HCT116 (cell line): Measurements from ENCODE around the gene HARS1. TPM values are rescaled to one million over a fixed set of nuclear protein-coding genes. Genes with fewer than 3 reads are reported as not detected.

Experiments
- ATAC-seq: fragments of 200-7000 bp; cut with Tn5 transposase; 2 replicates; pipeline ENCODE4 v1.9.1; 2020; ENCODE audit warnings: mild to moderate bottlenecking, moderate library complexity
- BruUV-seq: library from RNA; stranded (reverse); fragments of 400-500 nt; replicated peaks from 2 replicates; lab custom pipeline; 2021; lab: Mats Ljungman, UMichigan
- CTCF ChIA-PET: fragments of 300-600 bp; sonication (Branson Sonifier 250); formaldehyde crosslinking; loops from one replicate; lab custom pipeline; 2021; ENCODE audit warnings: antibody characterized with exemption; lab: Charles Lee
- POLR2A ChIA-PET: fragments of 300-600, 350-600 bp; sonication (Branson Sonifier 250); formaldehyde crosslinking; loops from one replicate; lab custom pipeline; 2021; ENCODE audit warnings: antibody characterized with exemption; lab: Charles Lee
- RAD21 ChIA-PET, 2 experiments: fragments of 300-600 bp; sonication (Branson Sonifier 250); formaldehyde crosslinking; loops; one replicate each; lab custom pipeline; 2023; ENCODE audit warnings: low total read pairs in 2 of 2; ENCODE audit not compliant: uncharacterized antibody in 2 of 2, unreplicated experiment in 2 of 2, low non-redundant PET in 1 of 2; lab: Charles Lee
- DNase-seq: peaks from one replicate; pipeline ENCODE4 v3.0.0-alpha.2; 2010; ENCODE audit warnings: low read depth, low spot score
- H2AFZ ChIP-seq: fragments of 200-600 bp; shearing (Covaris generic), sonication (generic); 2 replicates; pipeline ENCODE4 v1.6.1; 2017; ENCODE audit warnings: low read depth, mixed run types, mixed read lengths, antibody characterized with exemption, low read length; ENCODE audit not compliant: poor library complexity, severe bottlenecking
- H3K27ac ChIP-seq: 2 replicates; pipeline ENCODE4 v1.5.1; 2012; ENCODE audit warnings: low read depth, low read length
- H3K27me3 ChIP-seq: fragments of 200-600 bp; sonication (generic); 2 replicates; pipeline ENCODE4 v1.6.1; 2016; ENCODE audit warnings: mixed run types, low read length, mixed read lengths; ENCODE audit not compliant: insufficient read depth
- H3K36me3 ChIP-seq, 2 experiments: fragments of 200-500 bp in 1 of 2; fragments of 200-600 bp in 1 of 2; sonication (Bioruptor generic) in 1 of 2; sonication (generic) in 1 of 2; 2 replicates each; pipeline versions ENCODE4 v1.5.1 to v1.6.1; 2014 to 2016; ENCODE audit warnings: low read length in 2 of 2, inconsistent platforms in 1 of 2, mixed read lengths in 1 of 2, mixed run types in 1 of 2; ENCODE audit not compliant: insufficient read depth in 2 of 2, control insufficient read depth in 1 of 2
- H3K4me1 ChIP-seq, 2 experiments: fragments of 200-600 bp in 1 of 2; sonication (generic) in 1 of 2; 2 replicates each; pipeline versions ENCODE4 v1.5.1 to v1.6.1; 2012 to 2017; ENCODE audit warnings: low read length in 2 of 2, inconsistent platforms in 1 of 2, mild to moderate bottlenecking in 1 of 2, mixed read lengths in 1 of 2, mixed run types in 1 of 2, moderate library complexity in 1 of 2; ENCODE audit not compliant: insufficient read depth in 2 of 2, control insufficient read depth in 1 of 2
- H3K4me2 ChIP-seq: fragments of 200-600 bp; sonication (generic); 2 replicates; pipeline ENCODE4 v1.6.1; 2017; ENCODE audit warnings: mixed run types, low read length, mixed read lengths
- H3K4me3 ChIP-seq, 2 experiments: fragments of 200-600 bp in 1 of 2; sonication (generic) in 1 of 2; replicated peaks in 1 of 2; 2 replicates each; pipeline ENCODE4 v1.5.1; 2011 to 2016; ENCODE audit warnings: low read length in 2 of 2, control low read depth in 1 of 2, low read depth in 1 of 2, mild to moderate bottlenecking in 1 of 2, mixed read lengths in 1 of 2, mixed run types in 1 of 2
- H3K79me2 ChIP-seq: fragments of 200-600 bp; sonication (generic); 2 replicates; pipeline ENCODE4 v1.6.1; 2017; ENCODE audit warnings: mild to moderate bottlenecking, mixed run types, low read length, moderate library complexity, mixed read lengths; ENCODE audit not compliant: insufficient read depth
- H3K9ac ChIP-seq: fragments of 200-600 bp; sonication (generic); 2 replicates; pipeline ENCODE4 v1.6.1; 2016; ENCODE audit warnings: low read length, mixed read lengths
- H3K9me2 ChIP-seq: fragments of 200-600 bp; sonication (generic), shearing (Covaris generic); 2 replicates; pipeline ENCODE4 v1.6.1; 2017; ENCODE audit warnings: mixed run types, mild to moderate bottlenecking, moderate library complexity; ENCODE audit not compliant: insufficient read depth
- H3K9me3 ChIP-seq, 2 experiments: fragments of 200-500 bp in 1 of 2; fragments of 200-600 bp in 1 of 2; sonication (Bioruptor generic) in 1 of 2; sonication (generic) in 1 of 2; 2 replicates each; pipeline ENCODE4 v1.6.1; 2014 to 2017; ENCODE audit warnings: low read length in 2 of 2, mixed read lengths in 2 of 2, inconsistent platforms in 1 of 2, low read depth in 1 of 2, mild to moderate bottlenecking in 1 of 2, mixed run types in 1 of 2, moderate library complexity in 1 of 2; ENCODE audit not compliant: control insufficient read depth in 1 of 2, insufficient read depth in 1 of 2
- H4K20me1 ChIP-seq: fragments of 200-600 bp; sonication (generic), shearing (Covaris generic); 2 replicates; pipeline ENCODE4 v1.6.1; 2017; ENCODE audit warnings: mixed run types, mild to moderate bottlenecking, moderate library complexity; ENCODE audit not compliant: insufficient read depth
- ATF3 ChIP-seq: IDR thresholded peaks from 2 replicates; pipeline ENCODE4 v1.6.1; 2012
- CBX3 ChIP-seq: IDR thresholded peaks from 2 replicates; pipeline ENCODE4 v1.6.1; 2012; ENCODE audit warnings: low read depth
- EGR1 ChIP-seq: IDR thresholded peaks from 2 replicates; pipeline ENCODE4 v1.6.1; 2012; ENCODE audit warnings: low read depth
- EZH2 ChIP-seq: fragments of 200-600 bp; sonication (generic); IDR thresholded peaks from 2 replicates; pipeline ENCODE4 v1.6.1; 2017; ENCODE audit warnings: antibody characterized with exemption, mixed run types
- EZH2phosphoT487 ChIP-seq: fragments of 200-600 bp; IDR thresholded peaks from 2 replicates; pipeline ENCODE4 v1.6.1; 2018; ENCODE audit warnings: antibody characterized with exemption, borderline replicate concordance
- FOSL1 ChIP-seq: IDR thresholded peaks from 2 replicates; pipeline ENCODE4 v1.6.1; 2012; ENCODE audit warnings: low read depth
- POLR2A ChIP-seq: IDR thresholded peaks from 2 replicates; pipeline ENCODE4 v1.7.0; 2011; ENCODE audit warnings: borderline replicate concordance; ENCODE audit not compliant: insufficient read depth, insufficient read length; ENCODE audit errors: extremely low read depth
- YY1 ChIP-seq: IDR thresholded peaks from 2 replicates; pipeline ENCODE4 v1.6.1; 2011; ENCODE audit warnings: low read length, low read depth, moderate library complexity, mild to moderate bottlenecking; ENCODE audit not compliant: insufficient replicate concordance; ENCODE audit errors: extremely low read depth
- ZFX ChIP-seq: fragments of 450-650 bp; IDR thresholded peaks from 2 replicates; pipeline ENCODE4 v1.6.1; 2017
- intact Hi-C: fragments of 100-400 bp; cut with micrococcal nuclease; formaldehyde crosslinking; loops from 2 replicates; pipeline ENCODE4 v1.10.0; 2022
- total RNA-seq: library from RNA; stranded (reverse); gene quantifications from one replicate; pipeline ENCODE4 v1.2.1, GENCODE V29; 2021; ENCODE audit not compliant: unreplicated experiment

HARS1 gene
- total RNA-seq, 1 experiment from 2014 or later = 91.1 TPM

GRCh38 chr5:140630292-140631035 is 60.7 kb downstream of the HARS1 start:
- TF ChIP-seq YY1 = no peak
- no peak for TF ChIP-seq CBX3
- no peak for TF ChIP-seq POLR2A
- TF ChIP-seq ZFX = no peak
- no peak for TF ChIP-seq FOSL1
- no peak for TF ChIP-seq EZH2phosphoT487
- BruUV-seq = no TSS peak
- ATAC-seq = no peak

GRCh38 chr5:140628711-140629110 is 62.5 kb downstream of the HARS1 start:
- Histone ChIP-seq H3K27ac (no peak overlapping the region), H3K4me1 (peaks cover 0 to 19% of the 10 kb centered on the region in 2 experiments; a peak in 2 of 4 replicates), H3K9ac (no peak overlapping the region), H3K9me3 (no peaks in the 10 kb centered on the region), H2AFZ (no peak overlapping the region), H4K20me1 (no peaks in the 10 kb centered on the region), H3K4me3 (no peak overlapping the region), H3K79me2 (no peaks in the 10 kb centered on the region), H3K27me3 (no peaks in the 10 kb centered on the region), H3K36me3 (no peaks in the 10 kb centered on the region), H3K9me2 (no peaks in the 10 kb centered on the region), H3K4me2 (0 out of 2 replicates have a peak overlapping the region, but pooled peaks have one; percentile 12)
- intact Hi-C loops = no loop called here
- ChIA-PET RAD21 (no interaction called here), CTCF (no interaction called here), POLR2A (no interaction called here)
- no TSS peak for BruUV-seq
- TF ChIP-seq ATF3 (no peak), EZH2 (no peak), POLR2A (no peak), EGR1 (no peak), ZFX (no peak)
- ATAC-seq = no peak
- no peak for DNase-seq

More at GRCh38 chr5:140630292-140631035, 60.7 kb downstream of the HARS1 start:
- intact Hi-C loops = no loop called here
- Histone ChIP-seq H3K9ac (no peak overlapping the region), H3K4me2 (no peak overlapping the region), H4K20me1 (no peaks in the 10 kb centered on the region), H3K9me3 (no peaks in the 10 kb centered on the region), H3K79me2 (no peaks in the 10 kb centered on the region), H3K4me1 (peaks cover 0 to 10% of the 10 kb centered on the region in 2 experiments; a peak in 2 of 4 replicates), H3K9me2 (no peaks in the 10 kb centered on the region), H3K4me3 (no peak overlapping the region), H3K27me3 (no peaks in the 10 kb centered on the region), H2AFZ (no peak overlapping the region), H3K36me3 (no peaks in the 10 kb centered on the region), H3K27ac (no peak overlapping the region)
- POLR2A ChIA-PET = no interaction called here
- RAD21 ChIA-PET = no interaction called here
- CTCF ChIA-PET = interaction anchor here (1.3 kb wide), 1 partner anchor 258 kb away, joined by 3 read pairs; no protein-coding TSS in a partner anchor
- no peak for DNase-seq
